Uterus (tissue), 2 donors: ENCODE data around the gene KRIT1.

Experiments
- CTCF ChIP-seq, 4 experiments: fragments of 200-600 bp in 2 of 4; fragments of 450-650 bp in 2 of 4; sonication (generic) in 2 of 4; IDR thresholded peaks; one replicate each; pipeline ENCODE4 v1.5.1; 2016 to 2019; ENCODE audit warnings: antibody characterized with exemption in 4 of 4, mild to moderate bottlenecking in 2 of 4, moderate library complexity in 1 of 4
- POLR2A ChIP-seq, 2 donors: fragments of 450-650 bp; IDR thresholded peaks; one replicate each; pipeline ENCODE4 v1.6.1; 2016; ENCODE audit warnings: antibody characterized with exemption in 2 of 2, mild to moderate bottlenecking in 1 of 2, moderate library complexity in 1 of 2

GRCh38 chr7:92292981-92293380, 47.3 kb upstream of the KRIT1 start:
- TF ChIP-seq CTCF (IDR thresholded peaks at IDR 0.05): no peak
- TF ChIP-seq POLR2A (IDR thresholded peaks at IDR 0.05): no peak
